ENCODE data around the gene ACOT13. TPM values are rescaled to one million over a fixed set of nuclear protein-coding genes. Genes with fewer than 3 reads are reported as not detected.

The ACOT13 gene
- polyA plus RNA-seq, 3 donors = 1.7 to 20.1 (median 14.5) TPM

- TF ChIP-seq, protein P1, sequence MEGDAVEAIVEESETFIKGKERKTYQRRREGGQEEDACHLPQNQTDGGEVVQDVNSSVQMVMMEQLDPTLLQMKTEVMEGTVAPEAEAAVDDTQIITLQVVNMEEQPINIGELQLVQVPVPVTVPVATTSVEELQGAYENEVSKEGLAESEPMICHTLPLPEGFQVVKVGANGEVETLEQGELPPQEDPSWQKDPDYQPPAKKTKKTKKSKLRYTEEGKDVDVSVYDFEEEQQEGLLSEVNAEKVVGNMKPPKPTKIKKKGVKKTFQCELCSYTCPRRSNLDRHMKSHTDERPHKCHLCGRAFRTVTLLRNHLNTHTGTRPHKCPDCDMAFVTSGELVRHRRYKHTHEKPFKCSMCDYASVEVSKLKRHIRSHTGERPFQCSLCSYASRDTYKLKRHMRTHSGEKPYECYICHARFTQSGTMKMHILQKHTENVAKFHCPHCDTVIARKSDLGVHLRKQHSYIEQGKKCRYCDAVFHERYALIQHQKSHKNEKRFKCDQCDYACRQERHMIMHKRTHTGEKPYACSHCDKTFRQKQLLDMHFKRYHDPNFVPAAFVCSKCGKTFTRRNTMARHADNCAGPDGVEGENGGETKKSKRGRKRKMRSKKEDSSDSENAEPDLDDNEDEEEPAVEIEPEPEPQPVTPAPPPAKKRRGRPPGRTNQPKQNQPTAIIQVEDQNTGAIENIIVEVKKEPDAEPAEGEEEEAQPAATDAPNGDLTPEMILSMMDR (IDR thresholded peaks at IDR 0.05) = no peak
- Mint-ChIP-seq H3K4me3 (no peak overlapping the region), H3K9me3 (peaks cover 0 to 4% (median 0%) of the 10 kb centered on the region in 7 donors), H3K27ac (peak overlapping the region in 1 of 7 donors; percentile 2), H3K27me3 (ENCODE audit: low read depth in 3 of 3) (peaks cover 2 to 3% (median 2%) of the 10 kb centered on the region in 3 donors), H3K4me1 (peaks cover 11% of the 10 kb centered on the region), H3K36me3 (peaks cover 8 to 9% of the 10 kb centered on the region in 2 donors)
- no peak for DNase-seq
- no CpG with 5 or more reads among the region's 1 CpG for WGBS (ENCODE audit: insufficient coverage)
- Histone ChIP-seq H3K4me2 (replicated peaks; ENCODE audit: extremely low read depth, low read length, poor library complexity, severe bottlenecking) (no peak overlapping the region), H3K79me2 (ENCODE audit: insufficient read depth, low read length) (no peaks in the 10 kb centered on the region), H3K9me3 (replicated peaks in 1 of 2; ENCODE audit: control insufficient read depth in 1 of 2, insufficient read depth in 1 of 2, low read length in 2 of 2) (no peaks in the 10 kb centered on the region), H3K9ac (ENCODE audit: insufficient read depth, low read length, poor library complexity, severe bottlenecking) (no peak overlapping the region), H3K27ac (ENCODE audit: low read depth in 1 of 2, low read length in 2 of 2) (no peak overlapping the region), H4K20me1 (ENCODE audit: insufficient read depth, low read length) (no peaks in the 10 kb centered on the region), H3K4me3 (replicated peaks in 1 of 3; ENCODE audit: low read depth in 2 of 3, low read length in 3 of 3) (no peak overlapping the region), H2AFZ (ENCODE audit: insufficient read depth, low read depth, low read length, poor library complexity, severe bottlenecking) (no peak overlapping the region), H3K27me3 (ENCODE audit: control insufficient read depth in 2 of 2, insufficient read depth in 2 of 2, low read length in 2 of 2) (no peaks in the 10 kb centered on the region), H3K36me3 (replicated peaks in 1 of 2; ENCODE audit: control insufficient read depth in 1 of 2, insufficient read depth in 2 of 2, low read length in 2 of 2) (no peaks in the 10 kb centered on the region), H3K4me1 (ENCODE audit: control insufficient read depth in 1 of 2, insufficient read depth in 2 of 2, low read length in 2 of 2) (peaks cover 6 to 9% of the 10 kb centered on the region in 2 donors)
- intact Hi-C loops (cut with micrococcal nuclease) = no loop called here
These were observed 19.5 kb downstream of the ACOT13 start for GRCh38 chr6:24686408-24686807.

DNA sequence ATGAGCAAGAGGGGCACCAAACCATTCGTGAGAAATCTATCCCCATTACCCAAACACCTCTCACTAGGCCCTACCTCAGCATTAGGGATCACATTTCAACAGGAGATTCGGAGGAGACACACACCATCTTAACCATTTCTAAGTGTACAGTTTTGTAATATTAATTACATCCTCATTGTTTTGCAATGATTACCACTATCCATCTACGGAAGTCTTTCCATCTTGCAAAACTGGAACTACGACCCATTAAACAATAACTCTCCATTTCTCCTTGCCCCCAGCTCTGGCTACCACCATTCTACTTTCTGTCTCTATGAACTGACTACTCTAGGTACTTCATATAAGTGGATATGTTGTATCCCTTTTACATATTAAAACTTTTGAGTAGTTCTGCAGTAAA lies 20.1 kb downstream of the ACOT13 start:
- no peak overlapping the region for H3K4me3 Mint-ChIP-seq
- no peak overlapping the region for H3K27ac ChIP-seq (ENCODE audit: low read depth in 1 of 2, low read length in 2 of 2)
- H3K4me3 ChIP-seq (replicated peaks in 1 of 3; ENCODE audit: low read depth in 2 of 3, low read length in 3 of 3) = no peak overlapping the region
- DNase-seq = no peak
- peaks cover 0 to 3% (median 0%) of the 10 kb centered on the region in 7 donors for H3K9me3 Mint-ChIP-seq
- no peak overlapping the region for H2AFZ ChIP-seq (ENCODE audit: insufficient read depth, low read depth, low read length, poor library complexity, severe bottlenecking)
- 86% methylated on average over 1 of the region's 4 CpGs for WGBS (ENCODE audit: insufficient coverage)
- no peak overlapping the region for H3K4me2 ChIP-seq (replicated peaks; ENCODE audit: extremely low read depth, low read length, poor library complexity, severe bottlenecking)
- H3K27me3 ChIP-seq (ENCODE audit: control insufficient read depth in 2 of 2, insufficient read depth in 2 of 2, low read length in 2 of 2) = no peaks in the 10 kb centered on the region
- no peaks in the 10 kb centered on the region for H3K79me2 ChIP-seq (ENCODE audit: insufficient read depth, low read length)
- H3K4me1 Mint-ChIP-seq = peaks cover 11% of the 10 kb centered on the region
- H3K27ac Mint-ChIP-seq = peak overlapping the region in 1 of 7 donors; percentile 2
- no peaks in the 10 kb centered on the region for H4K20me1 ChIP-seq (ENCODE audit: insufficient read depth, low read length)
- peaks cover 0 to 3% (median 0%) of the 10 kb centered on the region in 3 donors for H3K27me3 Mint-ChIP-seq (ENCODE audit: low read depth in 3 of 3)
- H3K4me1 ChIP-seq (ENCODE audit: control insufficient read depth in 1 of 2, insufficient read depth in 2 of 2, low read length in 2 of 2) = peaks cover 6 to 9% of the 10 kb centered on the region in 2 donors
- no peaks in the 10 kb centered on the region for H3K9me3 ChIP-seq (replicated peaks in 1 of 2; ENCODE audit: control insufficient read depth in 1 of 2, insufficient read depth in 1 of 2, low read length in 2 of 2)
- TF ChIP-seq, protein P1 (IDR thresholded peaks at IDR 0.05) = no peak
- H3K9ac ChIP-seq (ENCODE audit: insufficient read depth, low read length, poor library complexity, severe bottlenecking) = no peak overlapping the region
- intact Hi-C loops (cut with micrococcal nuclease) = no loop called here
- no peaks in the 10 kb centered on the region for H3K36me3 ChIP-seq (replicated peaks in 1 of 2; ENCODE audit: control insufficient read depth in 1 of 2, insufficient read depth in 2 of 2, low read length in 2 of 2)
- H3K36me3 Mint-ChIP-seq = peaks cover 4 to 9% of the 10 kb centered on the region in 2 donors

Measured in CD14-positive monocyte (primary cell).